HepG2 (cell line): ENCODE data around the gene PSMA3. TPM values are rescaled to one million over a fixed set of nuclear protein-coding genes. Genes with fewer than 3 reads are reported as not detected.
A peak's percentile ranks its signal among the peaks of the same experiment; 100 is the strongest.

ENCODE experiments used
- ATF6 ChIP-seq: sonication (generic); formaldehyde crosslinking; conservative IDR thresholded peaks from 2 replicates; pipeline ENCODE4 v1.4.0; 2020; ENCODE audit warnings: missing genetic modification reagents
- POGK ChIP-seq: sonication (generic); formaldehyde crosslinking; conservative IDR thresholded peaks from 2 replicates; pipeline ENCODE4 v1.8.0; 2022; ENCODE audit warnings: mild to moderate bottlenecking, moderate library complexity, missing genetic modification reagents
- PRDM15 ChIP-seq: sonication (generic); formaldehyde crosslinking; IDR thresholded peaks from 2 replicates; pipeline ENCODE4 v1.4.0; 2020; ENCODE audit warnings: missing genetic modification reagents
- SMAD9 ChIP-seq: sonication (generic); formaldehyde crosslinking; IDR thresholded peaks from 2 replicates; pipeline ENCODE4 v1.5.1; 2020; ENCODE audit warnings: mild to moderate bottlenecking, missing genetic modification reagents
- TFDP2 ChIP-seq: sonication (generic); formaldehyde crosslinking; IDR thresholded peaks from 2 replicates; pipeline ENCODE4 v1.4.0; 2020; ENCODE audit warnings: missing genetic modification reagents
- ZBTB10 ChIP-seq: sonication (generic); formaldehyde crosslinking; IDR thresholded peaks from 2 replicates; pipeline ENCODE4 v1.4.0; 2020; ENCODE audit warnings: missing genetic modification reagents, borderline replicate concordance
- ZFP62 ChIP-seq: sonication (generic); formaldehyde crosslinking; IDR thresholded peaks from 2 replicates; pipeline ENCODE4 v1.4.0; 2020; ENCODE audit warnings: missing genetic modification reagents
- ZNF12 ChIP-seq: sonication (generic); formaldehyde crosslinking; IDR thresholded peaks from 2 replicates; pipeline ENCODE4 v1.5.0; 2020; ENCODE audit warnings: missing genetic modification reagents
- ZNF430 ChIP-seq: sonication (generic); formaldehyde crosslinking; IDR thresholded peaks from 2 replicates; pipeline ENCODE4 v1.9.0; 2021; ENCODE audit warnings: mild to moderate bottlenecking, missing genetic modification reagents
- ZNF672 ChIP-seq: sonication (generic); formaldehyde crosslinking; IDR thresholded peaks from 2 replicates; pipeline ENCODE4 v1.8.1; 2022; ENCODE audit warnings: missing genetic modification reagents
- ZNF691 ChIP-seq: sonication (generic); formaldehyde crosslinking; IDR thresholded peaks from 2 replicates; pipeline ENCODE4 v1.4.0; 2020; ENCODE audit warnings: missing genetic modification reagents, low read depth, mild to moderate bottlenecking, borderline replicate concordance
- polyA plus RNA-seq, 8 experiments: library from polyadenylated mRNA; depleted of rRNA in 3 of 8; stranded (reverse) in 7 of 8; unstranded in 1 of 8; fragments of >200 nt; fragmentation: Illumina TruSeq in 4 of 8; extraction: Trizol in 4 of 8; gene quantifications; 2 replicates each; pipeline versions ENCODE4 v1.2.1 to v1.2.3, GENCODE V29; 2011 to 2016; ENCODE audit warnings: low read depth in 4 of 8, missing spikeins in 1 of 8, mixed read lengths in 1 of 8; ENCODE audit not compliant: insufficient read depth in 1 of 8
- total RNA-seq, 5 experiments: library from RNA; depleted of rRNA; stranded (reverse); fragments of >200 nt; fragmentation: Illumina TruSeq; extraction: Trizol; gene quantifications; 2 replicates each; pipeline ENCODE4 v1.2.3, GENCODE V29; 2016; ENCODE audit warnings: low read depth in 1 of 5

Gene PSMA3
- total and polyA plus RNA-seq, 2 of the 13 experiments (the other 11 are each of a cell fraction or from before 2014, with no cell fraction given), result 232 to 275 TPM

GRCh38 chr14:58199726-58200479 is 44.7 kb upstream of the PSMA3 start, which contains the start of gene ACTR10 (continued):
- TF ChIP-seq POGK (CRISPR knock-in tag), result no peak
- TF ChIP-seq TFDP2 (CRISPR knock-in tag), result peak; percentile 62
- TF ChIP-seq ATF6, result no peak
- no peak for TF ChIP-seq ZNF12 (CRISPR knock-in tag)
- TF ChIP-seq PRDM15 (CRISPR knock-in tag), result no peak
- no peak; the same call in 1 of the 2 replicates for TF ChIP-seq ZNF430 (CRISPR knock-in tag)
- no peak for TF ChIP-seq SMAD9 (CRISPR knock-in tag)
- TF ChIP-seq ZNF672 (CRISPR knock-in tag), result no peak
- no peak for TF ChIP-seq ZFP62 (CRISPR knock-in tag)
- no peak for TF ChIP-seq ZNF691
- no peak for TF ChIP-seq ZBTB10 (CRISPR knock-in tag)
